ENCODE results near the gene IZUMO4.
A peak's percentile ranks its signal among the peaks of the same experiment; 100 is the strongest.

Gene IZUMO4

GRCh38 chr19:2083174-2083854 is 13.4 kb upstream of the IZUMO4 start:
- peak; percentile 24 to 56 for DNase-seq

GRCh38 chr19:2084993-2085720 is 11.6 kb upstream of the IZUMO4 start:
- peak; percentile 62 to 96 for DNase-seq

GRCh38 chr19:2086695-2087620 is 9.8 kb upstream of the IZUMO4 start:
- peak in 1 of 2 donors; percentile 12 for DNase-seq

GRCh38 chr19:2087621-2088100 is 9.1 kb upstream of the IZUMO4 start:
- DNase-seq: peak; percentile 9 to 29

- no peak for DNase-seq
Observed at GRCh38 chr19:2089001-2089711, 7.6 kb upstream of the IZUMO4 start.

GRCh38 chr19:2089727-2090053 is 7.0 kb upstream of the IZUMO4 start:
- DNase-seq: no peak

GRCh38 chr19:2091926-2092525 is 4.7 kb upstream of the IZUMO4 start:
- DNase-seq: peak in 1 of 2 donors; percentile 13

- peak; percentile 79 to 100 for DNase-seq
Observed at GRCh38 chr19:2096034-2096479, 658 bp upstream of the IZUMO4 start, which contains the start of gene MOB3A. Gene MOB3A, minus strand, starts transcription at chr19:2096326. Its CDS starts 17,766 bp downstream, at chr19:2078560.

- no peak for DNase-seq
Observed at GRCh38 chr19:2097203-2097885, 629 bp downstream of the IZUMO4 start.

GRCh38 chr19:2097886-2098327 is 1.2 kb downstream of the IZUMO4 start:
- DNase-seq: no peak

- no peak for DNase-seq
Observed at GRCh38 chr19:2099054-2099501, 2.4 kb downstream of the IZUMO4 start.

- DNase-seq: no peak
Observed at GRCh38 chr19:2099937-2100718, 3.4 kb downstream of the IZUMO4 start.

- DNase-seq: no peak
Observed at GRCh38 chr19:2100719-2101061, 4.0 kb downstream of the IZUMO4 start.

- no peak for DNase-seq
Observed at GRCh38 chr19:2101417-2102335, 5.0 kb downstream of the IZUMO4 start.

- no peak for DNase-seq
Observed at GRCh38 chr19:2103045-2103707, 6.5 kb downstream of the IZUMO4 start.

GRCh38 chr19:2108251-2109016 is 11.7 kb downstream of the IZUMO4 start:
- no peak for DNase-seq

- no peak for DNase-seq
Observed at GRCh38 chr19:2109046-2109864, 12.5 kb downstream of the IZUMO4 start.

Data from bone marrow (tissue), 2 donors.